ENCODE results near the gene TOMM5.

DNA sequence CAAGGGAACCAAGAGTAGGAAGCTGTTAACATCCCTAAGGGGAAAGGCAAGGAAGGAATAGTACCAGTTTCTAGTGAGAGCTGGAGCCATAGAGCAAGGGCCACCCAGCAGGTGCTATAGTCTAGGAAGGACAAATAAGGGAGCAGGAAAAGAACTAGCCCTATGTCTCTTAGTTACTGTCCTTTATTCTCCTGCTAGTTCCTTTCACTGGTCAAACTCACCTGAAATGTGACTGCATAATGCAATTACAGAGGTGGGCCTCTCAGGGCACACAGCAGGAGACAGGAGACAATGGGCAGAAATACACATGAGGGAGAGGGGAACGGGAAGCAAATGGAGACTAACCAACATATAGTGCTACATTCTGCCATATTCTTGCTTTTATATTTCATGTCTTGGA is 31.7 kb upstream of the TOMM5 start:
- TF ChIP-seq, protein P1, sequence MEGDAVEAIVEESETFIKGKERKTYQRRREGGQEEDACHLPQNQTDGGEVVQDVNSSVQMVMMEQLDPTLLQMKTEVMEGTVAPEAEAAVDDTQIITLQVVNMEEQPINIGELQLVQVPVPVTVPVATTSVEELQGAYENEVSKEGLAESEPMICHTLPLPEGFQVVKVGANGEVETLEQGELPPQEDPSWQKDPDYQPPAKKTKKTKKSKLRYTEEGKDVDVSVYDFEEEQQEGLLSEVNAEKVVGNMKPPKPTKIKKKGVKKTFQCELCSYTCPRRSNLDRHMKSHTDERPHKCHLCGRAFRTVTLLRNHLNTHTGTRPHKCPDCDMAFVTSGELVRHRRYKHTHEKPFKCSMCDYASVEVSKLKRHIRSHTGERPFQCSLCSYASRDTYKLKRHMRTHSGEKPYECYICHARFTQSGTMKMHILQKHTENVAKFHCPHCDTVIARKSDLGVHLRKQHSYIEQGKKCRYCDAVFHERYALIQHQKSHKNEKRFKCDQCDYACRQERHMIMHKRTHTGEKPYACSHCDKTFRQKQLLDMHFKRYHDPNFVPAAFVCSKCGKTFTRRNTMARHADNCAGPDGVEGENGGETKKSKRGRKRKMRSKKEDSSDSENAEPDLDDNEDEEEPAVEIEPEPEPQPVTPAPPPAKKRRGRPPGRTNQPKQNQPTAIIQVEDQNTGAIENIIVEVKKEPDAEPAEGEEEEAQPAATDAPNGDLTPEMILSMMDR (IDR thresholded peaks at IDR 0.05; ENCODE audit: low read depth, low read length), result no peak
- no peak for TF ChIP-seq EZH2phosphoT487 (IDR thresholded peaks at IDR 0.05; ENCODE audit: low read depth)

All from OCI-LY3 (cell line).